Measurements from ENCODE around the gene APOL3. TPM values are rescaled to one million over a fixed set of nuclear protein-coding genes. Genes with fewer than 3 reads are reported as not detected.

APOL3 gene
- total RNA-seq (2022; extraction: Qiagen RNA extraction; ENCODE audit: low read depth) = not detected in 5 replicates

GRCh38 chr22:36160499-36160942, at the start of gene APOL3:
Gene APOL3 (minus strand): TSS chr22:36160755. CDS start chr22:36149055, 11,700 bp downstream.

GRCh38 chr22:36201630-36202319, 41.2 kb upstream of the APOL3 start, which contains the start of gene APOL4:
Gene APOL4 (minus strand): TSS chr22:36201809. CDS start chr22:36201734, 75 bp downstream.

Other genes with a start within 250 kb of the APOL3 start
- 21.7 to 32.2 TPM (median 27.9 TPM) in 5 replicates for gene RBFOX2, start 131.9 kb downstream of the APOL3 start, total RNA-seq (2022; extraction: Qiagen RNA extraction; ENCODE audit: low read depth)
- 0.10 TPM in 1 of 5 replicates, not detected in the others for gene APOL4, start 41.1 kb upstream of the APOL3 start, total RNA-seq (2022; extraction: Qiagen RNA extraction; ENCODE audit: low read depth)
- 43.4 to 53.1 TPM (median 50.6 TPM) in 5 replicates for gene APOL2, start 78.8 kb upstream of the APOL3 start, total RNA-seq (2022; extraction: Qiagen RNA extraction; ENCODE audit: low read depth)
- 11.4 to 17.7 TPM (median 15.9 TPM) in 5 replicates for gene APOL1, start 92.4 kb upstream of the APOL3 start, total RNA-seq (2022; extraction: Qiagen RNA extraction; ENCODE audit: low read depth)
- gene MYH9, start 227.2 kb upstream of the APOL3 start, total RNA-seq (2022; extraction: Qiagen RNA extraction; ENCODE audit: low read depth) = 145 to 175 TPM (median 165 TPM) in 5 replicates

Measured in A549 treated with GW870086 at 1 μM for 4 hours (cell line).